HL-60 (cell line): ENCODE results near the gene OR2W1.
A peak's percentile ranks its signal among the peaks of the same experiment; 100 is the strongest.

Source experiments
- DNase-seq, 2 experiments: peaks; one replicate each; pipeline ENCODE4 v3.0.0-alpha.2; 2010 to 2020; ENCODE audit warnings: low read depth in 1 of 2, low spot score in 1 of 2
- H3K27ac ChIP-seq: fragments of 250-450 bp; sonication (Bioruptor Pico); replicated peaks from 2 replicates; pipeline ENCODE4 v1.5.1; 2020; ENCODE audit warnings: mild to moderate bottlenecking, moderate library complexity
- H3K27me3 ChIP-seq: fragments of 250-450 bp; sonication (Bioruptor Pico); 2 replicates; pipeline ENCODE4 v1.5.1; 2021; ENCODE audit warnings: mild to moderate bottlenecking, moderate library complexity; ENCODE audit not compliant: insufficient read depth, poor library complexity, severe bottlenecking
- H3K4me3 ChIP-seq: replicated peaks from 2 replicates; pipeline ENCODE4 v1.5.1; 2011; ENCODE audit warnings: mild to moderate bottlenecking, control low read depth, low read length; ENCODE audit not compliant: insufficient read depth
- GABPA ChIP-seq: IDR thresholded peaks from 2 replicates; pipeline ENCODE4 v1.6.1; 2012; ENCODE audit warnings: low read depth
- POLR2AphosphoS5 ChIP-seq: IDR thresholded peaks from 2 replicates; pipeline ENCODE4 v1.6.1; 2012; ENCODE audit warnings: low read depth
- SPI1 ChIP-seq: IDR thresholded peaks from 2 replicates; pipeline ENCODE4 v1.6.1; 2012; ENCODE audit warnings: low read depth, mild to moderate bottlenecking, borderline replicate concordance
- TF ChIP-seq, protein P1 (sequence below): IDR thresholded peaks from 2 replicates; pipeline ENCODE4 v1.6.1; 2012; ENCODE audit warnings: low read depth; ENCODE audit not compliant: insufficient replicate concordance
- TF ChIP-seq, protein P2 (sequence below): IDR thresholded peaks from one replicate; pipeline ENCODE4 v1.5.1; 2011; ENCODE audit warnings: low read length, control low read depth, inconsistent platforms; ENCODE audit not compliant: insufficient read depth

OR2W1 gene

DNA sequence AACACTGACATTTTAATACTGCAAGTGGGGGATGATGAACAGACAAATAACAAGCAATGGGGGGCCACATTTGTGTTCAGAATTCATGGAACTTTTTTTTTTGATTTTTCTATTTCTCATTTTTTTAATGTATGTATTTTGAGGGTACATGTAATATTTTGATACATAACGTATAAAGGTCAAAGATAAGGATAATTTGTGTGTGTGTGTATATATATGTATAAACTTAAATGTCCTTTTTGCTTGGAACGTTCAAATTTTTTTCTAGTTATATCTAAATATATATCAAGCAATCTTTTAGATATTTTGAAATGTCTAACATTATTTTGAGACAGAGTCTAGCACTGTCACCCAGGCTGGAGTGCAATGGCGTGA is 27.6 kb downstream of the OR2W1 start:
- Histone ChIP-seq H3K4me3 (no peak overlapping the region; the same call in 1 of the 2 replicates), H3K27ac (no peak overlapping the region), H3K27me3 (no peaks in the 10 kb centered on the region)
- TF ChIP-seq, protein P1, sequence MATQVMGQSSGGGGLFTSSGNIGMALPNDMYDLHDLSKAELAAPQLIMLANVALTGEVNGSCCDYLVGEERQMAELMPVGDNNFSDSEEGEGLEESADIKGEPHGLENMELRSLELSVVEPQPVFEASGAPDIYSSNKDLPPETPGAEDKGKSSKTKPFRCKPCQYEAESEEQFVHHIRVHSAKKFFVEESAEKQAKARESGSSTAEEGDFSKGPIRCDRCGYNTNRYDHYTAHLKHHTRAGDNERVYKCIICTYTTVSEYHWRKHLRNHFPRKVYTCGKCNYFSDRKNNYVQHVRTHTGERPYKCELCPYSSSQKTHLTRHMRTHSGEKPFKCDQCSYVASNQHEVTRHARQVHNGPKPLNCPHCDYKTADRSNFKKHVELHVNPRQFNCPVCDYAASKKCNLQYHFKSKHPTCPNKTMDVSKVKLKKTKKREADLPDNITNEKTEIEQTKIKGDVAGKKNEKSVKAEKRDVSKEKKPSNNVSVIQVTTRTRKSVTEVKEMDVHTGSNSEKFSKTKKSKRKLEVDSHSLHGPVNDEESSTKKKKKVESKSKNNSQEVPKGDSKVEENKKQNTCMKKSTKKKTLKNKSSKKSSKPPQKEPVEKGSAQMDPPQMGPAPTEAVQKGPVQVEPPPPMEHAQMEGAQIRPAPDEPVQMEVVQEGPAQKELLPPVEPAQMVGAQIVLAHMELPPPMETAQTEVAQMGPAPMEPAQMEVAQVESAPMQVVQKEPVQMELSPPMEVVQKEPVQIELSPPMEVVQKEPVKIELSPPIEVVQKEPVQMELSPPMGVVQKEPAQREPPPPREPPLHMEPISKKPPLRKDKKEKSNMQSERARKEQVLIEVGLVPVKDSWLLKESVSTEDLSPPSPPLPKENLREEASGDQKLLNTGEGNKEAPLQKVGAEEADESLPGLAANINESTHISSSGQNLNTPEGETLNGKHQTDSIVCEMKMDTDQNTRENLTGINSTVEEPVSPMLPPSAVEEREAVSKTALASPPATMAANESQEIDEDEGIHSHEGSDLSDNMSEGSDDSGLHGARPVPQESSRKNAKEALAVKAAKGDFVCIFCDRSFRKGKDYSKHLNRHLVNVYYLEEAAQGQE, result no peak
- TF ChIP-seq POLR2AphosphoS5 (no peak), GABPA (no peak), SPI1 (no peak)
- TF ChIP-seq, protein P2, sequence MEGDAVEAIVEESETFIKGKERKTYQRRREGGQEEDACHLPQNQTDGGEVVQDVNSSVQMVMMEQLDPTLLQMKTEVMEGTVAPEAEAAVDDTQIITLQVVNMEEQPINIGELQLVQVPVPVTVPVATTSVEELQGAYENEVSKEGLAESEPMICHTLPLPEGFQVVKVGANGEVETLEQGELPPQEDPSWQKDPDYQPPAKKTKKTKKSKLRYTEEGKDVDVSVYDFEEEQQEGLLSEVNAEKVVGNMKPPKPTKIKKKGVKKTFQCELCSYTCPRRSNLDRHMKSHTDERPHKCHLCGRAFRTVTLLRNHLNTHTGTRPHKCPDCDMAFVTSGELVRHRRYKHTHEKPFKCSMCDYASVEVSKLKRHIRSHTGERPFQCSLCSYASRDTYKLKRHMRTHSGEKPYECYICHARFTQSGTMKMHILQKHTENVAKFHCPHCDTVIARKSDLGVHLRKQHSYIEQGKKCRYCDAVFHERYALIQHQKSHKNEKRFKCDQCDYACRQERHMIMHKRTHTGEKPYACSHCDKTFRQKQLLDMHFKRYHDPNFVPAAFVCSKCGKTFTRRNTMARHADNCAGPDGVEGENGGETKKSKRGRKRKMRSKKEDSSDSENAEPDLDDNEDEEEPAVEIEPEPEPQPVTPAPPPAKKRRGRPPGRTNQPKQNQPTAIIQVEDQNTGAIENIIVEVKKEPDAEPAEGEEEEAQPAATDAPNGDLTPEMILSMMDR, result no peak
- no peak for DNase-seq

DNA sequence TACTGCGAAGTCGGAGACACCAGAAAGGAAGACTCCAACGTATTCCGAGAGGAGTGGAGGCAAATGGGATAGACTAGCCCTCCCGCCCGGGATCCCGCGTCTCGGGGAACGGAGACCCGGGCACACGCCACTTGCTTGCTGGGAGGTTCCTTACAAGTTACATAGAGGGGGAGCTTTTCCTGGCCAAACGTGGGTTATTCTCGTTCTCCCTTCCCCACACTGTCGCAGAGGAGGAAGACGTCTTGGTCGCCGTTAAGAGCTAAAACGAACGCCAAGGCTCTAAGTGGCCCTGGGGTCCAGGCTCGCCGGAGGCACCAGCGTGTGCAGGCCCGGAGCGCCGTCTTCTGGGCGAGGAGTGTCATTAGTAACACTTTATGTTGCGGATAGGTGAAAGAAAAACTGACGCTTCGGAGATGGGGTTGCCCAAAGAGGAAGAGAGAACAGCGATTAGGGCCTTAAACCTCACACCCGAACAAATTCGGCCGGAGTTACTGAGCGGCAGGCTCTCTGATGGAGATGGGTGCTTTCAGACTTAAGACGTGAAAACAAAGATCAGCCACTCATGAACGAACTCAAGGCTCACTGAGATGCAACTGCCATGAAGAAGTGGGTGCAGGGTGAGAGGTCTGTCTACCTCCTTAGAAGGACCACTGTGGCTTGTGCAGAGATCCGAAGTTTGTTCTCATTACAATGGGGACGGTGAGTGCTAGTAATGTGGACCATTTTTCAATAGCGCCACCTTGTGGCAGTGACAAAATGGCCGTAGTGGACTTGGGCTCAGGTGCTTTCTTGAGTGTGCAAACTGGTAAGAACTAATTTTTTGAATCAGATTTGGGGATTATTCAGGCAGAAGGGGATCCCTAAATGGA is 28.2 kb downstream of the OR2W1 start:
- H3K4me3 ChIP-seq, result peak overlapping the region; percentile 76
- no peak overlapping the region for H3K27ac ChIP-seq
- H3K27me3 ChIP-seq, result no peaks in the 10 kb centered on the region
- TF ChIP-seq, protein P2, result peak; percentile 64
- TF ChIP-seq SPI1 (peak; percentile 37; the same call in 1 of the 2 replicates), GABPA (no peak)
- peak; percentile 69 to 83 for DNase-seq

DNA sequence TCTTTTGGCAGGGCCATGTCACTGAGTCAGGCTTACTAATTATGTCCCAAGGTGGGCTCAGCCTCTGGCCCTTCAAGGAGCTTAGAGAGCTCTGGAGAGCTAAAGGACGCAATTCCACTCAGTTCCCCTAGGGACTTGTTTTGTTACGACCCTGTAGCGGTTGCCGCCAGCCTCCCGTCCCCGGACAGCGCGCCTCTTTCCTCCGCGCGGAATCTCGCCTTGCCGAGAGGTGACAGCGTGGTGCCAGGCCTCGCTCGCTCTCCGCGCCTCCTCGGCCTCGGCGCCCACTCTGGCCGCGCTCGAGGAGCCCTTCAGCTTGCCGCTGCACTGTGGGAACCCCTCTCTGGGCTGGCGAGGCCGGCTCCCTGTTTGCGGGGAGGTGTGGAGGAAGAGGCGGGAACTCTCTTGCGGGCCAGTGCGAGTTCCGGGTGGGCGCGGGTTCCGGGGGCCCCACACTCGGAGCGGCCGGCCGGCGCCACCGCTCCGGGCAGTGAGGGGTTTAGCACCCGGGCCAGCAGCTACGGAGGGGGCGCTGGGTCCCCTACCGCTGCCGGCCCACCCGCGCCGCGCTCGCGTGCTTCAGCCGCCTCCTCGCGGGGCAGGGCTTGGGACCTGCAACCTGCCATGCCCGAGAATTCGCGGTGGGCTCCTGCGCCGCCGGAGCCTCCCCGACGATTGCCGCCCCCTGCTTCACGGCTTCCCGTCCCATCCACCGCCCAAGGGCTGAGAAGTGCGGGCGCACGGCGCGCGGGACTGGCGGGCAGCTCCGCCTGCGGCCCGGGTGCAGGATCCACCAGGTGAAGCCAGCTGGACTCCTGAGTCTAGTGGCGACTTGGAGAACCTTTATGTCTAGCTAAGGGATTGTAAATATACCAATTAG is 30.0 kb downstream of the OR2W1 start:
- Histone ChIP-seq H3K27me3 (no peaks in the 10 kb centered on the region), H3K4me3 (no peak overlapping the region), H3K27ac (no peak overlapping the region)
- TF ChIP-seq, protein P1, result no peak
- TF ChIP-seq, protein P2, result no peak
- TF ChIP-seq GABPA, result no peak
- TF ChIP-seq POLR2AphosphoS5, result no peak
- no peak for TF ChIP-seq SPI1
- no peak for DNase-seq
